ENCODE results near the gene GPR119. TPM values are rescaled to one million over a fixed set of nuclear protein-coding genes. Genes with fewer than 3 reads are reported as not detected.
"Not testable (repeated sequence)": the region's sequence is repeated elsewhere in the genome, so short reads cannot be mapped to it uniquely, and the experiment has no call there.

Gene GPR119
- polyA plus RNA-seq (ENCODE audit: low read depth in 6 of 6): not detected

GRCh38 chrX:130385520-130385919 is at the start of gene GPR119:
TSS of gene GPR119 (minus strand) at chrX:130385674. CDS start at chrX:130385447, 227 bp downstream.
- Mint-ChIP-seq H3K9me3 (peaks cover 0 to 10% (median 2%) of the 10 kb centered on the region in 7 donors), H3K36me3 (no peaks in the 10 kb centered on the region), H3K4me3 (no peak within 1 kb of the TSS), H3K4me1 (no peaks in the 10 kb centered on the region), H3K27ac (peak within 1 kb of the TSS in 1 of 6 donors; percentile 85), H3K27me3 (peaks cover 4 to 25% (median 11%) of the 10 kb centered on the region in 3 donors)
- ATAC-seq (ENCODE audit: low read depth in 2 of 2): no peak
- no peak for DNase-seq

- not testable (repeated sequence) for H3K4me3 Mint-ChIP-seq; H3K9me3 Mint-ChIP-seq; DNase-seq; ATAC-seq (ENCODE audit: low read depth in 2 of 2); H3K4me1 Mint-ChIP-seq; H3K27ac Mint-ChIP-seq; H3K36me3 Mint-ChIP-seq
- peaks cover 0 to 21% (median 7%) of the 10 kb centered on the region in 3 donors for H3K27me3 Mint-ChIP-seq
Observed at GRCh38 chrX:130429236-130429635, 43.8 kb upstream of the GPR119 start.

GRCh38 chrX:130426531-130426930 is 41.1 kb upstream of the GPR119 start:
- Mint-ChIP-seq H3K36me3 (no peaks in the 10 kb centered on the region), H3K4me3 (no peak overlapping the region), H3K4me1 (no peaks in the 10 kb centered on the region), H3K9me3 (peaks cover 0 to 6% (median 2%) of the 10 kb centered on the region in 7 donors), H3K27me3 (peaks cover 0 to 10% (median 7%) of the 10 kb centered on the region in 3 donors), H3K27ac (no peak overlapping the region)
- no peak for DNase-seq
- no peak for ATAC-seq (ENCODE audit: low read depth in 2 of 2)

GRCh38 chrX:130419263-130419662 is 33.8 kb upstream of the GPR119 start:
- H3K4me3 Mint-ChIP-seq: no peak overlapping the region
- H3K36me3 Mint-ChIP-seq: peaks cover 0 to 4% of the 10 kb centered on the region in 2 donors
- H3K27ac Mint-ChIP-seq: no peak overlapping the region
- H3K9me3 Mint-ChIP-seq: peaks cover 0 to 6% (median 0%) of the 10 kb centered on the region in 7 donors
- peaks cover 0 to 4% (median 2%) of the 10 kb centered on the region in 3 donors for H3K4me1 Mint-ChIP-seq
- DNase-seq (no peak), ATAC-seq (ENCODE audit: low read depth in 2 of 2) (no peak)
- H3K27me3 Mint-ChIP-seq: no peaks in the 10 kb centered on the region

GRCh38 chrX:130418740-130419139 is 33.3 kb upstream of the GPR119 start:
- ATAC-seq (ENCODE audit: low read depth in 2 of 2): no peak
- Mint-ChIP-seq H3K36me3 (peaks cover 0 to 8% of the 10 kb centered on the region in 2 donors), H3K27me3 (no peaks in the 10 kb centered on the region), H3K4me3 (no peak overlapping the region), H3K27ac (peak overlapping the region in 1 of 6 donors; percentile 62), H3K4me1 (peaks cover 0 to 4% (median 2%) of the 10 kb centered on the region in 3 donors), H3K9me3 (peaks cover 0 to 6% (median 0%) of the 10 kb centered on the region in 7 donors)
- DNase-seq: no peak

GRCh38 chrX:130418066-130418465 is 32.6 kb upstream of the GPR119 start:
- no peak overlapping the region for H3K27ac Mint-ChIP-seq
- peaks cover 0 to 6% (median 0%) of the 10 kb centered on the region in 7 donors for H3K9me3 Mint-ChIP-seq
- no peaks in the 10 kb centered on the region for H3K27me3 Mint-ChIP-seq
- H3K36me3 Mint-ChIP-seq: peaks cover 0 to 8% of the 10 kb centered on the region in 2 donors
- peaks cover 0 to 4% (median 2%) of the 10 kb centered on the region in 3 donors for H3K4me1 Mint-ChIP-seq
- no peak overlapping the region for H3K4me3 Mint-ChIP-seq
- DNase-seq: no peak
- no peak for ATAC-seq (ENCODE audit: low read depth in 2 of 2)

- Mint-ChIP-seq H3K9me3 (peaks cover 0 to 7% (median 0%) of the 10 kb centered on the region in 7 donors), H3K4me1 (peaks cover 0 to 4% (median 2%) of the 10 kb centered on the region in 3 donors), H3K27ac (no peak overlapping the region), H3K4me3 (no peak overlapping the region), H3K27me3 (no peaks in the 10 kb centered on the region), H3K36me3 (peaks cover 0 to 8% of the 10 kb centered on the region in 2 donors)
- no peak for ATAC-seq (ENCODE audit: low read depth in 2 of 2)
- DNase-seq: no peak
Observed at GRCh38 chrX:130416785-130417184, 31.3 kb upstream of the GPR119 start.

GRCh38 chrX:130415201-130415600 is 29.7 kb upstream of the GPR119 start:
- peaks cover 0 to 4% (median 2%) of the 10 kb centered on the region in 3 donors for H3K4me1 Mint-ChIP-seq
- H3K4me3 Mint-ChIP-seq: no peak overlapping the region
- DNase-seq (no peak), ATAC-seq (ENCODE audit: low read depth in 2 of 2) (no peak)
- H3K27me3 Mint-ChIP-seq: no peaks in the 10 kb centered on the region
- H3K9me3 Mint-ChIP-seq: peaks cover 0 to 7% (median 0%) of the 10 kb centered on the region in 7 donors
- H3K27ac Mint-ChIP-seq: no peak overlapping the region
- H3K36me3 Mint-ChIP-seq: peaks cover 7 to 8% of the 10 kb centered on the region in 2 donors

GRCh38 chrX:130414800-130415199 is 29.3 kb upstream of the GPR119 start:
- ATAC-seq (ENCODE audit: low read depth in 2 of 2): no peak
- peaks cover 0 to 7% (median 0%) of the 10 kb centered on the region in 7 donors for H3K9me3 Mint-ChIP-seq
- H3K4me1 Mint-ChIP-seq: peaks cover 0 to 4% (median 2%) of the 10 kb centered on the region in 3 donors
- H3K36me3 Mint-ChIP-seq: peaks cover 7 to 8% of the 10 kb centered on the region in 2 donors
- no peak for DNase-seq
- H3K4me3 Mint-ChIP-seq: no peak overlapping the region
- H3K27me3 Mint-ChIP-seq: no peaks in the 10 kb centered on the region
- H3K27ac Mint-ChIP-seq: no peak overlapping the region

GRCh38 chrX:130413415-130413814 is 27.9 kb upstream of the GPR119 start:
- H3K9me3 Mint-ChIP-seq: peaks cover 0 to 6% (median 0%) of the 10 kb centered on the region in 7 donors
- H3K27ac Mint-ChIP-seq: no peak overlapping the region
- DNase-seq: no peak
- H3K36me3 Mint-ChIP-seq: peaks cover 7 to 8% of the 10 kb centered on the region in 2 donors
- ATAC-seq (ENCODE audit: low read depth in 2 of 2): no peak
- no peak overlapping the region for H3K4me3 Mint-ChIP-seq
- H3K4me1 Mint-ChIP-seq: peaks cover 0 to 4% (median 2%) of the 10 kb centered on the region in 3 donors
- no peaks in the 10 kb centered on the region for H3K27me3 Mint-ChIP-seq

- H3K4me3 Mint-ChIP-seq: peak overlapping the region; percentile 85 to 96 (median 92)
- DNase-seq (no peak), ATAC-seq (ENCODE audit: low read depth in 2 of 2) (peak in 1 of 2 donors; percentile 12)
- no peaks in the 10 kb centered on the region for H3K36me3 Mint-ChIP-seq
- H3K27me3 Mint-ChIP-seq: peaks cover 1 to 22% (median 14%) of the 10 kb centered on the region in 3 donors
- H3K9me3 Mint-ChIP-seq: peaks cover 0 to 3% (median 0%) of the 10 kb centered on the region in 7 donors
- H3K4me1 Mint-ChIP-seq: peaks cover 5 to 20% (median 19%) of the 10 kb centered on the region in 3 donors
- peak overlapping the region; percentile 6 to 93 (median 64) for H3K27ac Mint-ChIP-seq
Observed at GRCh38 chrX:130402208-130402684, 16.8 kb upstream of the GPR119 start.

GRCh38 chrX:130401415-130402207 is 16.1 kb upstream of the GPR119 start, which contains the start of gene RBMX2:
TSS of gene RBMX2 (plus strand) at chrX:130401987. CDS start at chrX:130402033, 46 bp downstream.
- H3K27me3 Mint-ChIP-seq: peaks cover 7 to 28% (median 21%) of the 10 kb centered on the region in 3 donors
- peak within 1 kb of the TSS; percentile 85 to 96 (median 92) for H3K4me3 Mint-ChIP-seq
- ATAC-seq (ENCODE audit: low read depth in 2 of 2): peak; percentile 84 to 85
- peak within 1 kb of the TSS; percentile 84 to 93 (median 88) for H3K27ac Mint-ChIP-seq
- H3K36me3 Mint-ChIP-seq: no peaks in the 10 kb centered on the region
- peak; percentile 62 for DNase-seq
- peaks cover 5 to 20% (median 19%) of the 10 kb centered on the region in 3 donors for H3K4me1 Mint-ChIP-seq
- H3K9me3 Mint-ChIP-seq: peaks cover 0 to 3% (median 0%) of the 10 kb centered on the region in 7 donors

GRCh38 chrX:130395341-130395740 is 9.9 kb upstream of the GPR119 start:
- Mint-ChIP-seq H3K36me3 (no peaks in the 10 kb centered on the region), H3K27me3 (peaks cover 20 to 52% (median 39%) of the 10 kb centered on the region in 3 donors)

More at GRCh38 chrX:130395341-130395740, 9.9 kb upstream of the GPR119 start:
- DNase-seq: no peak
- no peak for ATAC-seq (ENCODE audit: low read depth in 2 of 2)
- H3K9me3 Mint-ChIP-seq: peaks cover 0 to 5% (median 0%) of the 10 kb centered on the region in 7 donors
- no peak overlapping the region for H3K4me3 Mint-ChIP-seq
- H3K27ac Mint-ChIP-seq: no peak overlapping the region
- H3K4me1 Mint-ChIP-seq: no peaks in the 10 kb centered on the region
